ENCODE data around the gene ASIP. TPM values are rescaled to one million over a fixed set of nuclear protein-coding genes. Genes with fewer than 3 reads are reported as not detected.

ASIP gene
- total RNA-seq, 2 donors from 2014 or later, result not detected

DNA sequence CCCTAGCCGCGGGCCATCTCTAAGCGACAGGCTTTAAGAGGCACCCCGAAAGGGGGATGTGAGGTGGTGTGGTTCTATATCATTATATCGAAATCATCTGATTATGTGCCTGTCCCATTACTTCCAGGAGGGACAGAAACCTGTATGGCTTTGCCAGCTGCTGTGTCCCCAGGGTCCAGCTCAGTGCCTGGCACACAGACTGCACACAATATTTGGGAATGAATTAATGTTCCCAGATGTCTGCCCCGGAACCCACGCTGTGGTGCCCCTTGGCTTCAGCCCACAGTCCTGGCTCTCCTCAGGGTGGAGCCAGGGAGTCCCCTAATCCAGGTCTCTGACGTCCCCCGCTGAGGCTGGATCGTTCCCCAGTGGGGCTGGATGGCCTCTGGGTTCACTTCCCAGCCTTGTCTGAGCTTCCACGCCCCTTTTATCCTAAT is 70.8 kb downstream of the ASIP start:
- Mint-ChIP-seq H3K9me3 (no peaks in the 10 kb centered on the region), H3K4me3 (peak overlapping the region; percentile 46 to 72)
- DNase-seq, result no peak

DNA sequence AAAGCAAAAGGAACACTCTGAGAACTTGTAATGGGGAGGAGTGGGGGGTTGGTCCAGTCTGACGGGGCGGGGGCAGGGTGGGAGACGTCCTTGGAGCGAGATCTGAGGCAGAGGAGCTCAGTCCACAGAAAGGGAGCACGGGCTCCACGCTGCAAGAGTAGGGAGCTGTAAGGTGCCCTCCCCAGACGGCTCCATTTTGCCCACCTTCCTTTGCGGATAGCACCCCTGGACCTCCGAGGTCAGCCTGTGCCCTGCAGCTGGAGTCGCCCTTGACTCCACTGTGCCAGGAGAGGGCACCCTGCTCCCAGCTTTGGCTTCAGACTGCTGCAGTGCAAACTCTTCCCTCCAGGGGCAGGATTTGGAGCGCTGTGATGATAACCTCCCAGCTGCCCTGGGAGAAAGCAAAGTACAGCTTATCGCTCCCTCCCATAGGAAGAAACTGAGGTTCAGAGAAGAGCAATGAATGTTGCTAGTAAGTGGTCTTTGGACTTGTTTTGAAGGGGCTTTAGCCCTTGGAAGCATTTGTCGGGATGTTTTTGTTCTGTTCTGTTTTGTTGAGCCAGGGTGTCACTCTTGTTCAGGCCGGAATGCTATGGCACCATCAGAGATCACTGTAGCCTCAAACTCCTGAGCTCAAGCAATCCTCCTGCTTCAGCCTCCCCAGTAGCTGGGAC is 71.5 kb downstream of the ASIP start:
- Mint-ChIP-seq H3K27ac (no peak overlapping the region), H3K36me3 (ENCODE audit: insufficient read depth in 2 of 2) (no peaks in the 10 kb centered on the region), H3K27me3 (ENCODE audit: low read depth) (peaks cover 24% of the 10 kb centered on the region), H3K4me3 (peak overlapping the region; percentile 32 to 72), H3K9me3 (no peaks in the 10 kb centered on the region), H3K4me1 (ENCODE audit: low read depth) (peaks cover 28% of the 10 kb centered on the region)
- ATAC-seq (replicated peaks in 1 of 2) (peak; percentile 100), DNase-seq (peak; percentile 91)

More for the DNA sequence above, 70.8 kb downstream of the ASIP start:
- Mint-ChIP-seq H3K27ac (no peak overlapping the region), H3K36me3 (ENCODE audit: insufficient read depth in 2 of 2) (no peaks in the 10 kb centered on the region), H3K4me1 (ENCODE audit: low read depth) (peaks cover 28% of the 10 kb centered on the region), H3K27me3 (ENCODE audit: low read depth) (peaks cover 24% of the 10 kb centered on the region)
- no peak for ATAC-seq (replicated peaks in 1 of 2)

DNA sequence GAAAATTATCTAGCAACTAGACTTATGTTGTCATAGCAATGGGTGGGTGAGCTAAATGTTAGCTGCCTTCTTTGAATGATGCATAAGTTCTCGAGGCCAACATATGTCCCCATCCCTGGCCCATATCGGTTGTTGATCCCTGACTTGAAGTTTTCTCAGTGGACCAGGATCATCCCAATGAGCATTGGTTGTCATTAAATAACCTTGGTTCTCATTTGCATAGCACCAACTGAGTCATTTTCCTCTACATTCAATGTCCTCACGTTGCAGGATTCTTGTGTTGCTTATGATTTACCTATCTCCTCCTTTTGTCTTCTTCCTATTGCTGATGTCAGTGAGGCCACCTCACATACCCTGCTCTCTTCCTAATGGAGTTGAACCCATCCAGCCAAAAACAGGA is 74.0 kb downstream of the ASIP start:
- H3K4me1 Mint-ChIP-seq (ENCODE audit: low read depth), result peaks cover 28% of the 10 kb centered on the region
- no peaks in the 10 kb centered on the region for H3K9me3 Mint-ChIP-seq
- no peak overlapping the region for H3K27ac Mint-ChIP-seq
- H3K4me3 Mint-ChIP-seq, result no peak overlapping the region
- ATAC-seq (replicated peaks in 1 of 2) (no peak), DNase-seq (no peak)
- H3K36me3 Mint-ChIP-seq (ENCODE audit: insufficient read depth in 2 of 2), result no peaks in the 10 kb centered on the region
- peaks cover 30% of the 10 kb centered on the region for H3K27me3 Mint-ChIP-seq (ENCODE audit: low read depth)

DNA sequence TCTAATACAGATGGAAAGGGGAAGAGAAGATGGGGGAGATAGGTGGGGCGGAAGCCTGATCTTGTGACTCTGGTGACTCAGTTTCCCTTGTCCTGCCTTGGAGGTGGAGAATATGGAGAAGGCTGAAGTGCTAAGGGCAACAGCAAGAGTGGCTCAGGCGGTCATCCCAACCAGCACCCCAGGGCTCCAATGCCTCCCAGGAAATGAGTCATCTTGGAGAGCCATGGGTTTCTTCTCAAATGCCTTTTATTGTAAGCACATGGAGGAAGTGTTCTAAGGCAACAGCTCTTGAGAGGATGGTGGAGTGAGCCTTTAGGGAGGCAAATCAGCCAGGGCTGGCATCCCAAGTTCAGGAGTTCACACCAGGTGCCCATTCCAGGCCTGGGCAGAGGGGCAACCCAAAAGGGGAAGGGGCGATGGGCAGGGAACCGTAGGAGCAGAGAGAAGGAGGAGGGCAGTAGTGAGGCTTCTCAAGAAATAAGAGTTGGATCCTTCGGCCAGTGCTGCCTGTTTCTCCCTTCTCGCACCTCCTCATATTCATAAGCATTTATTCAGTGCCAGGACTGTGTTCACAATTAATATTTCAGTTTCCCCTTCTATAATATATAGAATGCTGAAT is 75.1 kb downstream of the ASIP start:
- DNase-seq, result no peak
- Mint-ChIP-seq H3K27me3 (ENCODE audit: low read depth) (peaks cover 33% of the 10 kb centered on the region), H3K36me3 (ENCODE audit: insufficient read depth in 2 of 2) (no peaks in the 10 kb centered on the region), H3K9me3 (no peaks in the 10 kb centered on the region), H3K4me3 (no peak overlapping the region), H3K4me1 (ENCODE audit: low read depth) (peaks cover 28% of the 10 kb centered on the region), H3K27ac (no peak overlapping the region)
- ATAC-seq (replicated peaks in 1 of 2), result no peak

Other genes starting within 250 kb of the ASIP start
- 100 to 1,000 TPM; 148 to 164 TPM for gene RALY, start 247.5 kb upstream of the ASIP start, total RNA-seq
- gene EIF2S2, start 129.2 kb upstream of the ASIP start, total RNA-seq, result 100 to 1,000 TPM; 158 to 165 TPM
- 100 to 1,000 TPM in 1 of 2 donors, 10 to 100 TPM in 1; 99.0 to 130 TPM for gene AHCY, start 61.9 kb downstream of the ASIP start, total RNA-seq
- gene ITCH, start 121.8 kb downstream of the ASIP start, total RNA-seq, result 10 to 100 TPM; 66.5 to 72.1 TPM

Data from activated T-cell treated with anti-CD3 and anti-CD28 coated beads, Interleukin-2, amount 50 U/mL, for 72 hours (primary cell).